GM12878 (cell line): Measurements from ENCODE around the gene ANK2.

Experiments
- CEBPZ ChIP-seq: fragments of 150-350 bp; IDR thresholded peaks from 2 replicates; pipeline ENCODE4 v1.6.1; 2016; ENCODE audit warnings: low read depth, low read length
- CTCF ChIP-seq, 3 experiments: IDR thresholded peaks in 2 of 3; conservative IDR thresholded peaks in 1 of 3; 2 replicates each; pipeline ENCODE4 v1.5.1; 2011; ENCODE audit warnings: low read depth in 3 of 3, low read length in 3 of 3, mild to moderate bottlenecking in 3 of 3, control low read depth in 2 of 3, moderate library complexity in 2 of 3, inconsistent platforms in 1 of 3, mixed read lengths in 1 of 3; ENCODE audit not compliant: control insufficient read depth in 2 of 3, insufficient read depth in 1 of 3; ENCODE audit errors: extremely low read depth in 1 of 3
- E2F4 ChIP-seq: IDR thresholded peaks from 2 replicates; pipeline ENCODE4 v1.6.1; 2012; ENCODE audit warnings: low read depth, low read length, improper control_type of control experiment
- EZH2 ChIP-seq: IDR thresholded peaks from 2 replicates; pipeline ENCODE4 v1.6.1; 2012; ENCODE audit warnings: low read depth, mild to moderate bottlenecking, control low read depth, inconsistent platforms, low read length, borderline replicate concordance; ENCODE audit not compliant: control insufficient read depth
- JUND ChIP-seq: IDR thresholded peaks from 2 replicates; pipeline ENCODE4 v1.6.1; 2012; ENCODE audit warnings: low read depth, mild to moderate bottlenecking, low read length, improper control_type of control experiment, moderate library complexity
- POLR2A ChIP-seq: IDR thresholded peaks from 2 replicates; pipeline ENCODE4 v1.6.1; 2011; ENCODE audit warnings: low read depth, mild to moderate bottlenecking, low read length
- POLR2AphosphoS5 ChIP-seq: IDR thresholded peaks from 2 replicates; pipeline ENCODE4 v1.6.1; 2011; ENCODE audit warnings: mild to moderate bottlenecking, low read length, inconsistent platforms
- SMARCA5 ChIP-seq: fragments of 450-650 bp; IDR thresholded peaks from 2 replicates; pipeline ENCODE4 v1.6.1; 2017; ENCODE audit warnings: mild to moderate bottlenecking
- SUZ12 ChIP-seq: fragments of 200-600 bp; sonication (generic); IDR thresholded peaks from one replicate; pipeline ENCODE4 v1.6.1; 2018; ENCODE audit warnings: antibody characterized with exemption, mild to moderate bottlenecking; ENCODE audit not compliant: unreplicated experiment
- YY1 ChIP-seq: IDR thresholded peaks from 2 replicates; pipeline ENCODE4 v1.6.1; 2011; ENCODE audit warnings: low read depth, mild to moderate bottlenecking, low read length
- ZZZ3 ChIP-seq: IDR thresholded peaks from 2 replicates; pipeline ENCODE4 v1.6.1; 2011; ENCODE audit warnings: low read depth; ENCODE audit not compliant: control insufficient read depth, insufficient read length

GRCh38 chr4:113020966-113021365, 28.5 kb upstream of the ANK2 start:
- TF ChIP-seq EZH2 (no peak), CTCF (IDR thresholded peaks at IDR 0.05 in 2 of 3, conservative IDR thresholded peaks at IDR 0.05 in 1 of 3; ENCODE audit: control insufficient read depth in 2 of 3, extremely low read depth in 1 of 3, insufficient read depth in 1 of 3, low read depth in 3 of 3, low read length in 3 of 3) (no peak), ZZZ3 (no peak), YY1 (no peak), POLR2AphosphoS5 (no peak), JUND (no peak), SMARCA5 (no peak), E2F4 (no peak), CEBPZ (no peak), SUZ12 (no peak), POLR2A (no peak)
